HuH-7.5 (cell line): ENCODE data around the gene NTM.

ENCODE experiments used
- DNase-seq: peaks from one replicate; pipeline ENCODE4 v3.0.0; 2011; ENCODE audit warnings: low spot score

NTM gene

DNA sequence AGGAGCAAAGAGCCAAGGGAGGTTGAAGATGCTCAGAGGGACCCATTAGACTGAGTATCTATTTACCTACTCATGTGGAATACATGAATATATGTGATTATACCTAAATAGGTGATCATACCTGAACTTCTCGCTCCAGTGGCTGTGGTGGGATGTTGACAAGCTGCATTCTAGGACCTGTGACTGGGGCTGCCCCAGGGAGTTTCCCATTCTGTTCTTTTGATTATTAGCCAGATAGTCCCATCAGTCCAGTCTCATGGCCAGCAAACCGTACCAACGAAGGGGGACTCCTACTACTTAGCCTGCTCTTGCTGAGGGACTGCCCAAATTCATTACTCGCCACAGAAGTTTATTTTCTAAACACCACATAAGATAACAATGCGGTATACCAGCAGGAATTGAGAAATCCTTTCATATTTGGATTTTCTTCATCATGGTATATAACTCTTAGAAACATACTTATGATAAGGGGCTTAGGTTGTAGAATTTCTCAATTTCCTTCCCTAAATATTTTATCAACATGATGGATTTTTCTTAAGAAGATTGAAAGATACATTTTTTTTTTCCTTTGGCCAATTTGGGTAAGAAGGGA lies 273.9 kb downstream of the NTM start:
- DNase-seq: no peak

DNA sequence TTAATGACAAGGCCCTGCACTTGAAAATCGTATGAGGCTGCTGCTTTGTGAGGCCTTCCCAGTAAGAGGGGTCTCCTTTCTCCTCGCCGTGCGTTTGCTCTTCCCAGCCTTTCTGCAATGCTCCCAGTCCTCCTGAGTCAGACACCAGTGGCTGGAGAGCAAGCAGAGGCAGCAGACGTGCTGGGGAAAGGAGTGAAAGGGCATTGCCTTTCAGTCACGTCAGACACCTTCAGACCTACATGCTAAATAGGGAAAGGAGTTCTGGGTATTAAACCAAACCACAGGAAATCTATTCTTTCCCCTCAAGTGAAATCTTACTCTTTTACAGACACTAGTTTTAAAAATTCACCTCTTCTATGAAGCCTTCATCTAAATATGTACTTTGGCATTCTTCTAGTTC lies 274.8 kb downstream of the NTM start:
- DNase-seq: no peak

DNA sequence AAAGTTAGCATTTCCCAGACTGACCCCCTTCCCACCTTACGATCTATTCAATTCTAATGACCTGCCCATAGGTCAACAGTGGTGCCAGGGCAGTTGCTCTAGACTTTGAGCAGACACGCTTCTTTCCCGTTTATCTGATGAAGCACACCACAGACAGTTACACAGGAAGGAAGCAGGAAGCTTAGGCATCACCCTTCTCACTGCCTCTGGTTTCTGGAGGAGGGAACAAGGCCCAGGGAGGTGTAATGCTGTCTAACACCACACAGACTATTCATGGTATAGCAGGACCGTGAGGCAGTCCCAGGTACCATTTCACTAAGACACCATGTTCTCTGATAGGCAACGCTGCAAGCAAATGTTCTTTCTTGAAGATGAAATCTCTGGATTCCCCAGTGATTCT lies 279.4 kb downstream of the NTM start:
- no peak for DNase-seq

DNA sequence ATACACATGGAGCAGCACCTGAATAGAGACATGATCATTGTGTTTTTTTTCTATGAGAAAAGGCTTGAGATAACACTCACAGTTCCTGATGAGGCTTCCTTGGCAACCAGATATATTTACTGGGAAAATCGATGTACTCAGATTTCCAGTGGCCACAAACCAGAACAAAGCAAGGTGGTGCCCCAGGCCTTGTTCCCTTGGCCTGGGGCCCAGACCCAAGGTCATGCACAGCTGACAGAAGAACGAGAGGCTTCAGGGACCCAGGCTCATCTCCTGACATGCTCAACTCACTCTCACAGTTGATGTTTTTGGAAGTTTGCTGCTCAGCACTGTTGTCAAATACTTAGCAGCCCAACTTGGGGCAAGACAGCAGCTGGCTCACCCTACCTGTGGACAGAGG lies 281.8 kb downstream of the NTM start:
- DNase-seq: no peak

DNA sequence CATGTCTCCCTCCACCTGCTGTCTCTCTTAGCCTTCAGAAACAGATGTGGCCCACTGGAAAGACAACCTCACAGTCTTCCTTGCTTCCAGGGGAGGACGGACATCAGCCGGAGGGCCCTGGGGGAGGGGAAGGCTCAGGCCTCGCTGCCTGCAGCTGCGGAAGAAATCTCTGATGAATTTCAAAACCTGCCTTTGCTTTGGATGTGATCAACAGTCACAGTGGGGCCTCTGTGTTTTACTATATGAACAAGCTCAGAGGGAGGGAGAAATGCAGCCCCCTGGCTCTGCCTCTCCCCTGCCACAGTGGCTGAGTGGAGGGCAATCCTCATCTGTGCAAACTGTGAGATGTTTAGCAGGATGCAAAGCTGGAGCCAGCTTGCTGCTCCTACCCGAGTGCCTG lies 282.8 kb downstream of the NTM start:
- no peak for DNase-seq

DNA sequence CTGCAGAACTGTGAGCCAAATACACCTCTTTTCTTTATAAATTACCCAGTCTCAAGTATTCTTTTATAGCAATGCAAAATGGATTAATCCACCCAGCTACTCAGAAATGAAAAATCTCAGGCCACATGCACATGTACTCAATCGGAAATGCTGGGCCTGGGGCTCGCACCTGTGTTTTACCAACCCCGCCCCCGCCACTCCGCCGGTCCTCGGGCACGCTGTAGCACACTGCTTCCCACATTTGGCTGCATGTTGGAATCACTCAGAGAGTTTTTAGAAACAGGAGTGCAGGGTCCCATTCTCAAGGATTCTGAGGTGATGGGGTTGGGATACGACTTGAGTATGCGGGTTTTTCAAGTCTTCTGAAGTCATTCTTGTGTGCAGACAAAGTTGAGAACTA lies 284.4 kb downstream of the NTM start:
- no peak for DNase-seq

DNA sequence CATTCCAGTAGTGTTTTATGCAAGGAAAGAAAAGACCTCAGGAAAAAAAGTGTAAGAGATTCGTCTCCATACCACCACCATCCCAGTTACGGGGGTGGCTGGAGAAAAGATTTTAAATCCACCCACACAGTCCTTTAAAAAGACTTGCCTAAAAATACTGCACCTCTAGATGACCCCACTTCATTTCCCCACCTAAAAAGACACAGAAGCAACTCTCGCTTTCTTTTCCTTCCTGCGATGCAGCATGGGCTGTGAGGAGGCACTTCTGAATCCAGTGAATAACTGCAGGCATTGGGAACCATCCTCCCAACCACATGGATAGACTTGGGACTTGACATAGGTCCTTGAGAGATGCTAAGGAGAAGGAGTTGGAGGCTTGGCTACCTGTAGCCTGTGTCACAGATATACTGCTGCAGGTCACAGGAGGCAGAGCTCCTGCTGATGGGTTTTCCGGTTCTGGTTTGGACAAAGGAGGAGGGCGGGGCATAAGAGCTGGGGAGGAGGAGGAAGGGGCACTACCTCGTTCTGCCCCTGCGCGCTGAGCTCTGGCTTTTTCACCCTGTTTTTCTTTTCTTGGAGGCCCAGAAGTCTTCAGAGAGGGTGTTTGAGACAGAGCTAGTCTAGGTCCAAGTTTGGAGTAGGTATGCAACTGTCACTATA lies 285.9 kb downstream of the NTM start:
- no peak for DNase-seq

DNA sequence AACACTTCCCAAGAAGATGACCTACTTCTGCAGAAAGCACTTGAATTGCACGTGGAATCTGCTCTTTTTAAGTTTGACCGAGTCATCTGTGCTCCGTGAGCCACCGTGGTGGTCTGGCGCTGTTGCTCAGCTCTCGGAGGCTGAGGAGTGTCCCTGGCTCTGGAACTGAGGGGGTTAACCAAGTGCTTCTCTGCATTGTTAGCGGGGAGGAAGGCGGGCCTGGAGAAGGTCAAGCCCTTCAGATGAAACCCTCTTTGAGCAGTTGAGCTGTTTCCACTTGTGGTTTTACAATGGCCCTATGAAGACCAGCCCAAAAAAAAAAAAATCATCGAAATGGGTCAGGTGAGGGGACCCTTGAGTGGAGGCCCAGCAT lies 286.4 kb downstream of the NTM start:
- no peak for DNase-seq

DNA sequence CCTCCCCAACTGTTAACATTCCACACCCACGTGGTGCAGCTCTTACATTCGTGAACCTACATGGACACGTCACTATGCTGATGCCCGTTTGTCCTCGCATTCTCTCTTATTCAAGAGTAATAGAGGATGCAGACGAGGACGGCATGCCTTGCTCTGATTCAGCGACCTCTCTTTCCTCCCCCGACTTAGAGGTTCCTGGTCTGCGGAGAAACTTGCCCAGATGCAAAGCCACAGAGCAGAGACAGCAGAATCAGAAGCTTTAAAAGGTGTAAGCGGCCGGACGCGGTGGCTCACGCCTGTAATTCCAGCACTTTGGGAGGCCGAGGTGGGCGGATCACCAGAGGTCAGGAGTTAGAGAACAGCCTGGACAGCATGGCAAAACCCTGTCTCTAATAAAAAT lies 288.0 kb downstream of the NTM start:
- DNase-seq: no peak

DNA sequence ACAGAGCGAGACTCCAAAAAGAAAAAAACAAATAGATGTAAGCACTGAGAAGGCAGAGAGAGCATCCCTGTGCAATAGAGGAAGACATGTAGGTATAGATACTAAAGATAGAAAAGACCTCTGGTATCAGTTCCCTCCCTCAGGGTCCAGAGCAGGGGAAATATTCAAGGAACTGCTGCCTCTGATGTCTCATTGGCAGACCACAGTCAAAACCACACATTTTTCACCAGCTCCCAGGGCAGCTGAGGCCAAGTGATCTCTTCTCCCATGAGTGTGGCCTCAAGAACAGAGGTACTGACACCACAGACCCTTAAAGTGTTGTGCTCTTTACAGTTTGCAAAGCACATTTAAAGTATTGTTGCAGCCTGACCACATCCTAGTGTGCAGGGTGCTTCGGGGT lies 288.5 kb downstream of the NTM start:
- no peak for DNase-seq

DNA sequence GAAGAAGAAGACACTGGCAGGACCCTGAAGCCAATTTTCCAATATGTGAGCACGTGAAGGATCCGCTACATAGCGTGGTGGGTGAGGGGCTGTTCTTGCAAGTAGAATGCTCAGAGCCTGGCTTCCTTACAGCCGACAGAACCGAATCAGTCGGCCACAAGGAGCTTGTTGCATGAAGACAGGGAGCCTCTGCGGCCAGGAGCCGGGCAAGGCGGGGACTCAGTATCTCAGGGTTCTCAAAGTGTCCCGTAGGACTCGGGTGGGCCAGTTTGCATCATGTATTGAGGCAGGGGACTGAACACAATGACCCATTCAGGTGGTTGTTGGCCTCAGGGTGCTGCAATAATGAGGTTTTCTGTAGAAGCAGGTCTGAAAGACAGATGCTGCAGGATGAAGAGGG lies 289.5 kb downstream of the NTM start:
- DNase-seq: no peak

DNA sequence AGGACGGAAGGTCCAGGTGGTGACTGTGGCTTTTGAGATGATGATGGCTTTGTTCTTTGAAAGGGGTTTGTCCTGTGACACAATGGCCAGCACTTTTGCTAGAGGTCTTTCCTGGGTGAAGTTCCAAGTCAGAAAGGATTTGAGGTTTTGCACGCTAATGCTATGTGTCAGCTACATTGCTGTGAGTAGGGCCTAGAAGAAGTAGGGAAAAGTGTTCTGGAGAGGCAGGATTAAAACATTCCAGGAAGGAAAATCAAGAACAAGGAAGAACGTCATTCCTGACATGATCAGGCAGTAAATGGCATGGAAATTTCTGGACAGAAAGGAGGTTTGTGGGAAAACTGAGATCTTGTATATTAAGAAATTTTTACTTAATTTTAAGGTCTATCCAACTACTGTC lies 290.7 kb downstream of the NTM start:
- DNase-seq: no peak

DNA sequence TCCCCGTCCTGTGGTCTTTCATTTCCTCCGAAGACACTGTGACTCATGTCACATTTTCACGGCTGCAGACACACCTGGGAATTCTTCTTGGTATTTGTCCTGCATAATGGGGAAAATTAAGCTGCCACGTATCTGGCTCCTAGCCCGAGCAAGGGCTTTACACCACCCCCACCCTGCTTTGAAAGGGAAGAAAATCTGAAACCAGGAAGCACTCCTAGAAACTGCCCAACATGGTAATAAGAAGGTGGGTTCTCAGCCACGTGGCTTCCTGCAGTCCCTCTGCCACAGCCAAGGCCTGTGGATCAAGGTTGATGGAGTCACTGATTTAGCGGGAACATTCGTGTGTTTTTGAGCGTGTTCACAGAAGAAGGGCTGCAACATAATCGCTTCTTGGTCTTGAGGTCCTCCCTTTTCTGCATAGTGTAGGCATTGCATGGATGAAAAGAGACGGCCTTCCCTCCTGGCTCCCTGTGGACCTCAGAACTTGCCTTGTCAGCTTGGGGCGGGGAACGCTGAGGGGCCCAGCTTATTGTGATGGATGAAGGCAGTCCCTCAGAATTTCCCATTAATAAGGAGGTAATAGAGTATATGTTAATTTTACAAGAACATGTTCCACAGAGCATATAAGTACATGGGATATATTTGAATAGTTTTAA lies 292.0 kb downstream of the NTM start:
- no peak for DNase-seq

DNA sequence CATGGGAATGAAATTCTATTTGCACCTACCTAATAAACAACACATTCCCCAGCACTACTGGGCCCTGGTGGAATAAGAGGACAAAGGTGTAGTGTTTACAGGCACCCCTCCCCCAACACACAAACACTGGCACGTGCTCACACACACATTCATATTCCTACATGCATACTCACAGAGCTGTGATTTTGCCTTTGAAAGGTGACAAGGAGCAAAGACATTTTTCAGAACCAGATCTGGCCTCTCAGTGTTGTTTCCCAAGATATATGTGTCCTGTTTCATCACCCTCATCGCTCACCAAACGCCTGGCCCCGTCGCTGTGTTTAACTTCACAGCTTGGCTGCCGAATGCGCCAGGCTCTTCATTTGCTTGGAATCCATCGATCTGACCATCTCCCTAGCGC lies 292.6 kb downstream of the NTM start:
- DNase-seq: no peak

DNA sequence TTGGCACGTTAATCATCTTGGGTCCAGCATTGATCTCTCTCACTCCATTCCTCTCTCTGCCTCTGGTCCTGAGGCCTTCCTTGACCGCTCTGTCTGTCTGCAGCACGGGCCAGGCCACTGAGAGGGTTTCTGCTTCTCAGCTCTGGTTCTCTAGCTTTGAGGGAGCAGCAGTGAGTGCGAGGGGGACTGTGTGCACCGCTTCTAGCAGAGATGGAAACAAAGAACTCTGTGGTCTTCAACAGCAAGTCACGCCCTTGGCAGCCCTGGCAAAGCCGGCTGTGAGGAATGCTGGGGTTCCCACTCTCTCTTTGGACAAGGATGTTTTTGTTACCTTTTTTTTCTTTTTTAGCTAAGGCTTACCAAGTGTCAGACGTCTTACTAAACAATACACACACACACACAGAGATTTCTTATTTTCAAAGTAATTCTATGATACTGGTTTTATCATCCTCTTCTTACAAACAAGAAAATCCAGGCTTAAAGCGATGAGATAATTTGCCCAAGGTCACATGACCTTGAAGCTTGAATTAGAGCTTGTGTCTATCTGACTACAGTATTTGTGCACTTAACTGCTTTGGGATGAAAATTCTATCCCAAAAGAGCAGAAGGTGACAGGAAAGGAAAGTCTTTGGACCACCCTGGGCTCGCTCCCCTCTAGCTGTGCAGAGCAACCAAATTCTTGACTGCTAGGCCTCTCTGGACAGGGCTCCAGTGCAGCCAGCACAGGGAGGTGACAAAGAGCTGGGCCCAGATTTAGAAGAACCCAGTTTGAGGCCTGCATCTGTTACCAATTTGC lies 293.2 kb downstream of the NTM start:
- no peak for DNase-seq

DNA sequence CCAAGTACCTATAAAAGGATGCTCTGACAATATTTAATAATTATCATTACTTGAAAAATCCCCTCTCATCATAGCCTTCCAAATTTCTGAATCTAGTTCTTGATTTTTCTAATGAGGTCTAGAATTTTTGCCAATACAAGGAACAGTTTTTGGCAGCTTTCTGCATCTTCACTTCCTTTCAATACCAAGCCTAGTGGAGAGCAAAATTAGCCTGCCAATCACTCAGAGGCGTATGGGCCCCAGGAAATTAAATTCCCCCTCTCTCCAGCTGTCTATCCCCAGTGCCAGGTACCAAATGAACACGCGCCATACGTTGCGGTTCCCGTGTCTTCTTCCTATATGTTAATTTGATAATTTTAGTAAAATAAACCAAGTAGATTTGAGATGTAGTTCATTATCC lies 293.9 kb downstream of the NTM start:
- DNase-seq: no peak

DNA sequence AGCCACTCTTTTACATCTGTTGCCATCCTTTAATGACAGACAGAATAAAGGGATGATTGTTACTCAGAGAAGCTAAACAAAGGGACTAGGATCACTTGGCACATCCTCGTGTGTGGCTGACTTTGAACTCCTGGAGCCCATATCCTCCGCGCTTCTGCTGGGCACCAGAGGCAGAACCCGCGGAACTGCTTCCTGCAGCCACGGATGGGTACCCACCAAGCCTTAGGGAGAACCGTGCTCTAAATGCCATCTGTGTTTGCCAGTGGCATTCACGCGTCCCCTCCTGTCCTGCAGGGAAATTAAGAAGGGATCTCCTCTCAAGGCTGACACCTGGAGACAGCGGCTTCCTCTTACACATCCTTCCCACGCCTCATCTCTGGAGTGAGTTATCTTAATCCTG lies 294.4 kb downstream of the NTM start:
- no peak for DNase-seq

DNA sequence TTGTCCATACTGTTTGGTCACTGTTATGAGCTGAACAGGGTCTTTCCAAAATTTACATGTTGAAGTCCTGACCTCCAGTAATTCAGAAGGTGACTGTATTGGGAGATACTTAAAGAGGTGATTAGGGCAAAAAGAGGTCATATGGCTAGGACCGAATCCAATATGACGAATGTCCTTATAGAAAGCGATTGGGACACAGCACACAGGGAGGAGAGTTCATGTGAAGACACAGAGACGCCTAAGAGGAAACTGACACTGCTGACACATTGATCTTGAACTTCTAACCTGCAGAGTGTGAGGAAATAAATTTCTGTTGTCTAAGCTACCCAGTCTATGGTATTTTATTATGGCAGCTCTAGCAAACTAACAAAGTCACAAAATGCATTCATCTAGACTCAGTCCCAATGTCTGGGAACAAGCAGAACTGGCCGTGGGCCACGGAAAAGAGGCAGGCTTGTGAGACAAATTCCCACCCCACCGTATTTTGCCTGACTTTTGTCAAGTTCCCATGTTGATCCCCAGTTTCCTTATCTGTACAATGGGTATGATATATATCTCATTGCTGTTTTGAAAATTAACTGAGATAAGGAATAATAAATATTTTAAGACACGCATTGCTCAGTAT lies 295.0 kb downstream of the NTM start:
- DNase-seq: no peak

DNA sequence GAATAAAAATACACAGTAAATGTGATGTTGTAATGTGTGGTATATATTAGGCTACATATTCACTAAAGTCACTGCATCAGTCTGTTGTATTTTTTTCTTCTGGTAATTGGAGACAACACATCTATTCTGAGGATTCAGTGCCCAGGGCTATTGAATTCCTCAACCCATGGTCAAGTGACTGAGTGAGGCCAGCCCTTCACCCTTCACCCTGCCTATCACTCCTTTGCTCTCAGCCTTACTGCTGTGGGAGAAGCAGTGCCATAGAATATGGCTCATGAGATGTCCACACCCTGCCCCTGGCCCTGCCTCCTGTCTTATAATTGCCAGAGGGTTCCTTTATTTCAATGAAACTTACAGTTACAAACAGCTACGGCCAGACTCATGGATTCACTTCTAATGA lies 295.6 kb downstream of the NTM start:
- DNase-seq: no peak

DNA sequence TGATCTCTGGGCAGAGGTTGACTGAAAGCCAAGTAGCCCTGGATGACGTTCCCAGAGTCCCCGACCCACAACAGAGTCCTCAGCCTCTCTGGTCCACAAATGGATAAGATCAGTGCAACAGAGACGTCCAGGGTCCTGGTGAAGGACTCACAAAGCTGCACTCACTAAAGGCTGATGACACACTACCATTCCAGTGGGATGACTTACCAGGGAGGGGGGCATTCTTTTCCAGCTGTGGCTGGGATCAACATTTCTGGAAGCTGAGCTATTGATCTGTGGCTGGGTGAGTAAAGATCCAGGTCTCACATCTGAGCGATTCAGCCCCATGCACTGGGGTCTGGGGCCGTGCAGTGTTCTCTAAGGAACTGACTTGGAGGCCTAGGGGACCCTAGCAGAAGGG lies 296.2 kb downstream of the NTM start:
- no peak for DNase-seq

DNA sequence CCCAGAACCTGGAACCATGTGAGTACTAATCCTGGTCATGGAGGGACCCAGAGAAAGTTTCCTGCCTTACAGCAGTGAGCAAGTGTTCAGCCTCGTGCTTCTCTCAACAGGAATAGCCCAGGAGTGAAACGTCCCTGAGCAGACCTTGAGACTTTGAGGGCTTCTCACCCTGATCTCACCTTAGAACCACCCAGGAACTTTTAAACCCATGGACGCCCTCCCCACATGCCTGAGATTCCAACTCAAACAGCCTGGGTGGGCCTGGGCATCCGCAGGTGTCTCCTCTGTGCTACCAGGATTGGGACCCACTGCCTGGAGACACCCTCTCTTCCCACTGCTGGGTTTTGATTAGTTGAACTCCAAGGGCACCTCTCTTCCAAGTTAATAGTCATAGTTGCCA lies 297.2 kb downstream of the NTM start:
- no peak for DNase-seq

DNA sequence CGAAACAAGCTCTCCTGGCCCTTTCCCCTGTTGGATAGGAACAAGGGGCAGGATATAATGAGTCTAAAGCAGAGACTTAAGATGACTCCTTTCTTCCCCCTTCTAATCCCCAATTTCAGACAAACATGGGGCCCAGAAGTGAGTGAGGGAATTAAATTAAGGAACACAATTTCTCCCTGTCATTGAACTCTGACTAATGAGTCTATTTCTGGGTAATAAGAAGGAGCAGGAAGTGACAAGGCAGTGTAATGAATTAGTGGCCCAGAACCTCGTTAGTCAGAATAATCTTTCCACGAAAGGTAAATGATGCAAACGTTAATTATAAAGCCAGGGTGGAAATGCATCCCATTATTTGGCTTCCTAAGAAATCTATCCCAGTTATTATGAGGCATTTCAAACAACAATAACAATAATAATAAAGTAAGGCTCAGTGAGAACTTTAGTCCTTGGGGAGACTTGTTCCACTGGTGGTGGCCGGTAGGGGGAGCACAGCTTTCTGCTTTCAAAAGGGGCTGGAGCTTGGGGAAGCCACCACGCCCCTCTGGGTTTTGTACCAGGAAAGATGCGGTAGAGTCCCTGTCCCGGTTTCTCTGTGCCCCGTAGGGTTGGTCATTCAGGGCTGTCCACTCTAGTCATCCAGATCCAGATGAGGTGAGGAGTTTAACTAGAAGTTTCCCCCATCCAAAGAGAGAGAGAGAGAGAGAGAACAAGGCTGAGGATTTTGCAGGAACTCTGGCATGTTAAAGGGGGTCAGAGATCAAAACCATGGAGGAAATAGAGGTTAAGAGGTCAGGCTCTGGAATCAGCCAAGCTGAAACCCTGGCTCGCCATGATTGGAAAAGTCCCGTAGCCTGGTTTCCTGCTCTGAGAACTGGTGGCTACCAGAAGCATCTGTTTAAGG lies 298.3 kb downstream of the NTM start:
- peak; percentile 32 for DNase-seq
